Lower leg skin (tissue), 3 donors: ENCODE data around the gene S100A14.

ENCODE experiments used
- POLR2A ChIP-seq, 2 donors: fragments of 450-650 bp; IDR thresholded peaks; one replicate each; pipeline ENCODE4 v1.6.1; 2016 to 2017; ENCODE audit warnings: antibody characterized with exemption in 2 of 2, mild to moderate bottlenecking in 1 of 2, moderate library complexity in 1 of 2
- TF ChIP-seq, protein P1 (sequence below), 3 donors: fragments of 450-650 bp; IDR thresholded peaks; one replicate each; pipeline ENCODE4 v1.5.1; 2016; ENCODE audit warnings: antibody characterized with exemption in 3 of 3, mild to moderate bottlenecking in 3 of 3, moderate library complexity in 2 of 3

DNA sequence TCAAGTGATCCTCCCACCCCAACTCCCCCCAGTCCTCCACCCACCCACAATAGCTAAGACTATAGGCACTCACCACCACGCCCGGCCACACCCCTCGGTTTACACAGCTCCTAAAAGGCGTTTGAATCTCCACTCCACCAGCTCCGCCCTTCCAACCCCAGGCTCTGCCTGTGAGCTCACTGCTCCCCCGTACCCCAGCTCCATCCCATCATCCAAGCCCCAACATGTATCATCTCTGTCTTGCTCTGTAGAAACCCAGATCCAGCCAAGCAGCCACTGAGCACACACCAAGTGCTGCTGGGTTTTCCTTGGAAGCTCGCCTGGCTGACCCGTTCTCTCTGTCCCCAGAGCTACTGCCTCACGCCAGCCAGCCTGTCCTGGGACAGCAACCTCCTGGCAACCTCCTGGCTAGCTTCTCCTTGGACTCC is 38.5 kb downstream of the S100A14 start:
- TF ChIP-seq, protein P1, sequence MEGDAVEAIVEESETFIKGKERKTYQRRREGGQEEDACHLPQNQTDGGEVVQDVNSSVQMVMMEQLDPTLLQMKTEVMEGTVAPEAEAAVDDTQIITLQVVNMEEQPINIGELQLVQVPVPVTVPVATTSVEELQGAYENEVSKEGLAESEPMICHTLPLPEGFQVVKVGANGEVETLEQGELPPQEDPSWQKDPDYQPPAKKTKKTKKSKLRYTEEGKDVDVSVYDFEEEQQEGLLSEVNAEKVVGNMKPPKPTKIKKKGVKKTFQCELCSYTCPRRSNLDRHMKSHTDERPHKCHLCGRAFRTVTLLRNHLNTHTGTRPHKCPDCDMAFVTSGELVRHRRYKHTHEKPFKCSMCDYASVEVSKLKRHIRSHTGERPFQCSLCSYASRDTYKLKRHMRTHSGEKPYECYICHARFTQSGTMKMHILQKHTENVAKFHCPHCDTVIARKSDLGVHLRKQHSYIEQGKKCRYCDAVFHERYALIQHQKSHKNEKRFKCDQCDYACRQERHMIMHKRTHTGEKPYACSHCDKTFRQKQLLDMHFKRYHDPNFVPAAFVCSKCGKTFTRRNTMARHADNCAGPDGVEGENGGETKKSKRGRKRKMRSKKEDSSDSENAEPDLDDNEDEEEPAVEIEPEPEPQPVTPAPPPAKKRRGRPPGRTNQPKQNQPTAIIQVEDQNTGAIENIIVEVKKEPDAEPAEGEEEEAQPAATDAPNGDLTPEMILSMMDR (IDR thresholded peaks at IDR 0.05): no peak
- no peak for TF ChIP-seq POLR2A (IDR thresholded peaks at IDR 0.05)
